Upper lobe of right lung (tissue), 1 donor: ENCODE results near the gene PRKG1. TPM values are rescaled to one million over a fixed set of nuclear protein-coding genes. Genes with fewer than 3 reads are reported as not detected.
"Not testable (repeated sequence)": the region's sequence is repeated elsewhere in the genome, so short reads cannot be mapped to it uniquely, and the experiment has no call there.

Experiments
- ATAC-seq: fragments of 200-7000 bp; cut with Tn5 transposase; one replicate; pipeline ENCODE4 v1.9.1; 2020; ENCODE audit warnings: mild to moderate bottlenecking, moderate library complexity
- DNase-seq: peaks from one replicate; pipeline ENCODE4 v3.0.0-alpha.2; 2020
- H3K27ac ChIP-seq: fragments of 200-600 bp; one replicate; pipeline ENCODE4 v1.8.0; 2022
- H3K27me3 ChIP-seq: fragments of 200-600 bp; one replicate; pipeline ENCODE4 v1.8.0; 2022; ENCODE audit warnings: mild to moderate bottlenecking
- H3K36me3 ChIP-seq: fragments of 200-600 bp; one replicate; pipeline ENCODE4 v1.8.0; 2022
- H3K4me1 ChIP-seq: fragments of 200-600 bp; one replicate; pipeline ENCODE4 v1.8.0; 2022
- H3K4me3 ChIP-seq: fragments of 200-600 bp; one replicate; pipeline ENCODE4 v1.8.0; 2022; ENCODE audit warnings: mild to moderate bottlenecking
- H3K9me3 ChIP-seq: fragments of 200-600 bp; one replicate; pipeline ENCODE4 v1.8.0; 2022
- CTCF ChIP-seq: fragments of 200-600 bp; IDR thresholded peaks from one replicate; pipeline ENCODE4 v1.8.0; 2022; ENCODE audit warnings: antibody characterized with exemption
- intact Hi-C: fragments of 100-400 bp; cut with DNase I; formaldehyde crosslinking; loops from one replicate; pipeline ENCODE4 v1.11.0; 2022
- total RNA-seq: library from RNA; stranded (reverse); fragmentation: NEBNext Ultra II Directional; extraction: Animal tissue kit (Norgen Biotek cat#: 25700); gene quantifications from one replicate; pipeline ENCODE4 v1.2.1, GENCODE V29; 2021
- donor health status: DM: no; HTN: yes; CAD: no; lungs with severe emphysema.

The PRKG1 gene
- total RNA-seq, 1 donor from 2014 or later = 30.0 TPM

DNA sequence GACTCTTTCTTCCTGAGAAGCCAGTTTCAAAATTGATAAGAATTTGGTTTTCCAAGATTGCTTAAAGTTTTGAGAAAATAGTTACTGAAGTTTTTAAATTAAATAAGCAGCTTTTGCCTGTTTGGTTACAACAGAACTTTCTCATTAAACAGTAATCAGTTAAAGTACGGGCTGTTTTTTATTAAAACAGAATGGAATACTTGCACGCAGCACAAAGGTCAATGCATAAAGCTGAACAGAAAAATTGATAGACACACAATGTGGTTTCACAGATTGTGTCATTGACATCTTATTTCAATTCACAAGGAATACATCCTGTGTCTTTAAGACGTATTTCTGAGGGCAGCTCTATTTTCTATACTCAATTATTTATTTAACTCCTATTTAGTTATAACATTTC is 192.2 kb downstream of the PRKG1 start:
- Histone ChIP-seq H3K9me3 (no peaks in the 10 kb centered on the region), H3K4me1 (no peaks in the 10 kb centered on the region), H3K36me3 (no peaks in the 10 kb centered on the region), H3K4me3 (no peak overlapping the region), H3K27me3 (no peaks in the 10 kb centered on the region), H3K27ac (no peak overlapping the region)
- no peak for DNase-seq
- intact Hi-C loops = no loop called here
- TF ChIP-seq CTCF = no peak
- no peak for ATAC-seq

GRCh38 chr10:51267980-51268570 is 193.8 kb downstream of the PRKG1 start:
- H3K9me3 ChIP-seq, H3K4me1 ChIP-seq, ATAC-seq, H3K4me3 ChIP-seq, DNase-seq, H3K36me3 ChIP-seq, H3K27me3 ChIP-seq, H3K27ac ChIP-seq, intact Hi-C loops: not testable (repeated sequence)

DNA sequence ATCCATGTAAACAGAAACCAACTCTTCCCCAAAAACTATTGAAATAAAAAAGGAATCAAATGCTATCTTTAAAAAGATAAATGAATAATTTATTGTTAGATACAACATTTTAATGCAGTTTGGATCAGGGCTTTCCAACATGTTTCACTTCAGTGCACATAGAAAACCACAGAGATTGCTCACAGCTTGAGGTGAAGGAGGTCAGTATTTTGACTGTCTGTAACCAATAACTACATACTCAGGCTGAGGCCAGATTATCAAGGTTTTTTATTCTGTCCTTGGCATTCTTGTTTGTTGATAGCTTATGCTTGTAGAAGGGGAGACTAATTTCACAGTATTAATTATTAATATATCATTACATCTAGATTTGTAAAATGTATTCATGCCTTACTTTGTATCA is 195.5 kb downstream of the PRKG1 start:
- intact Hi-C loops = no loop called here
- no peak for TF ChIP-seq CTCF
- no peak for DNase-seq
- Histone ChIP-seq H3K27ac (no peak overlapping the region), H3K27me3 (no peaks in the 10 kb centered on the region), H3K36me3 (no peaks in the 10 kb centered on the region), H3K4me3 (no peak overlapping the region), H3K4me1 (no peaks in the 10 kb centered on the region), H3K9me3 (no peaks in the 10 kb centered on the region)
- ATAC-seq = no peak

GRCh38 chr10:51270936-51271530 is 196.7 kb downstream of the PRKG1 start:
- H3K36me3 ChIP-seq = no peaks in the 10 kb centered on the region
- no peak overlapping the region for H3K4me3 ChIP-seq
- ATAC-seq (no peak), DNase-seq (no peak)
- no peaks in the 10 kb centered on the region for H3K9me3 ChIP-seq
- no peaks in the 10 kb centered on the region for H3K27me3 ChIP-seq
- no peaks in the 10 kb centered on the region for H3K4me1 ChIP-seq
- intact Hi-C loops = no loop called here
- no peak for TF ChIP-seq CTCF
- no peak overlapping the region for H3K27ac ChIP-seq

DNA sequence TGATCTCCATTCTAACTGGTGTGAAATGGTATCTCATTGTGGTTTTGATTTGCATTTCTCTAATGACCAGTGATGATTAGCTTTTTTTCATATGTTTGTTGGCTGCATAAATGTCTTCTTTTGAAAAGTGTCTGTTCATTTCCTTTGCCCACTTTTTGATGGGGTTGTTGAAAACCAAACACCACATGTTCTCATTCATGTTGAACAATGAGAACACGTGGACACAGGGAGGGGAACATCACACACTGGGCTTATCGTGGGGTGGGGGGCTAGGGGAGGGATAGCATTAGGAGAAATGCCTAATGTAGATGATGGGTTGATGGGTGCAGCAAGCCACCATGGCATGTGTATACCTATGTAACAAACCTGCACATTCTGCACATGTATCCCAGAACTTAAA is 197.8 kb downstream of the PRKG1 start:
- H3K4me1 ChIP-seq, H3K9me3 ChIP-seq, H3K27me3 ChIP-seq, ATAC-seq, H3K36me3 ChIP-seq, DNase-seq, H3K4me3 ChIP-seq, intact Hi-C loops, H3K27ac ChIP-seq: not testable (repeated sequence)

DNA sequence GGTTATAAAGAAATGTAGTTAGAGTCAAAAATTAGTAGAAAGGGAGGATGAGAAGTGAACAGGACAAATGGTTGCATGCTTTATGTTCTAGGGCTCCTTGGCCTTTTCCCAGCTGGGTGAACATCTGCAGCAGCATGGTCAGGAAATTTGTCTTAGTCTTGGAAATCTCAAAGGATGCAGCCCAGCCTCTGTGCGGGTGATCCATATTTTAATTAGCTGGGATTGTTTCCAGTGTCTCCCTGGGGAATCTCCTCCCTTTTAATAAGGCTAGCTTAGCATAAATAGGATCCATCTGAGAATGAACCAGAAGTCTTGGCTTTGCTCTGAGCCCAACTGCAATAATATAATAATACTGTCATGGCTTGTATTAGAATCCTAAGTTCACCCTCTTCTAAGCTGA is 198.3 kb downstream of the PRKG1 start:
- intact Hi-C loops = no loop called here
- H3K9me3 ChIP-seq = no peaks in the 10 kb centered on the region
- H3K4me1 ChIP-seq = no peaks in the 10 kb centered on the region
- no peak for TF ChIP-seq CTCF
- ATAC-seq (no peak), DNase-seq (no peak)
- H3K27ac ChIP-seq = no peak overlapping the region
- no peaks in the 10 kb centered on the region for H3K27me3 ChIP-seq
- no peak overlapping the region for H3K4me3 ChIP-seq
- no peaks in the 10 kb centered on the region for H3K36me3 ChIP-seq

DNA sequence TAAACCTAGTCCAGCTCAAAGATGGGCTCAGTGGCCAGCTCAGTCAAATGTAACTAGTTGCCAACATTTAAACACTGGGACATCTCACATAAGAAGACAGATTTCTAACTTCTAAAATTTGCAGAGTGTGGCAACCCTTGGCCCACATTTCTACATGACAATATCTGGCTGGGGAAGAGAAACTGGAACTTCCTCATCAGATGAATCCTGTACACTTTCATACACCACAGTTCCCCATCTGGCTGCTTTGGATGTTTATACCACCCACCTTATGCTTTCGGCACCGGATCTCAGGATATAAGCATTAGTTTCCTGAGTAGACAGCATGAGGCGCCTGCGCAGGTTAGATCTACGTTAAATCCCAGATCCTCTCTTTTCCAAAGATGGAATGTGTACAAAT is 199.3 kb downstream of the PRKG1 start:
- H3K9me3 ChIP-seq = no peaks in the 10 kb centered on the region
- H3K27ac ChIP-seq = no peak overlapping the region
- H3K36me3 ChIP-seq = no peaks in the 10 kb centered on the region
- no peak for TF ChIP-seq CTCF
- H3K27me3 ChIP-seq = no peaks in the 10 kb centered on the region
- no peaks in the 10 kb centered on the region for H3K4me1 ChIP-seq
- no peak overlapping the region for H3K4me3 ChIP-seq
- intact Hi-C loops = no loop called here
- DNase-seq = no peak
- peak; percentile 80 for ATAC-seq

DNA sequence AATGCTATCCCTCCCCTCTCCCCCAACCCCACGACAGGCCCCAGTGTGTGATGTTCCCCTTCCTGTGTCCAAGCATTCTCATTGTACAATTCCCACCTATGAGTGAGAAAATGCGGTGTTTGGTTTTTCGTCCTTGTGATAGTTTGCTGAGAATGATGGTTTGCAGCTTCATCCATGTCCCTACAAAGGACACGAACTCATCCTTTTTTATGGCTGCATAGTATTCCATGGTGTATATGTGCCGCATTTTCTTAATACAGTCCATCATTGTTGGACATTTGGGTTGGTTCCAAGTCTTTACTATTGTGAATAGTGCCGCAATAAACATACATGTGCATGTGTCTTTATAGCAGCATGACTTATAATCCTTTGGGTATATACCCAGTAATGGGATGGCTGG is 201.8 kb downstream of the PRKG1 start:
- H3K27me3 ChIP-seq, H3K9me3 ChIP-seq, H3K36me3 ChIP-seq, H3K27ac ChIP-seq, DNase-seq, H3K4me3 ChIP-seq, intact Hi-C loops, ATAC-seq, H3K4me1 ChIP-seq: not testable (repeated sequence)

DNA sequence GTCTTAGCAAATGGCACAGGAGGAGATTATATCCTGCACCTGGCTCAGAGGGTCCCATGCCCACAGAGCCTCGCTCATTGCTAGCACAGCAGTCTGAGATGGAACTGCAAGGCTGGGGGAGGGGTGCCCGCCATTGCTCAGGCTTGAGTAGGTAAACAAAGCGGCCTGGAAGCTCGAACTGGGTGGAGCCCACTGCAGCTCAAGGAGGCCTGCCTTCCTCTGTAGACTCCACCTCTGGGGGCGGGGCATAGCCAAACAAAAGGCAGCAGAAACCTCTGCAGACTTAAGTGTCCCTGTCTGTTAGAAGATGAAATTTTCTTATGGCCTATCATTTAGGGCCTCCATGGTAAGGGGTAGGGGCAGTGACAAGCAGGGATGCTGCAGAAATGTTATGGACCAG is 207.1 kb downstream of the PRKG1 start:
- H3K36me3 ChIP-seq, ATAC-seq, H3K9me3 ChIP-seq, DNase-seq, H3K4me3 ChIP-seq, H3K27ac ChIP-seq, intact Hi-C loops, H3K4me1 ChIP-seq, H3K27me3 ChIP-seq: not testable (repeated sequence)
